Right atrium auricular region (tissue), 2 donors: ENCODE measurements around the gene PRMT1. TPM values are rescaled to one million over a fixed set of nuclear protein-coding genes. Genes with fewer than 3 reads are reported as not detected.

Experiments used
- DNase-seq: peaks from one replicate; pipeline ENCODE4 v3.0.0-alpha.2; 2019; ENCODE audit warnings: low spot score
- H3K27ac ChIP-seq, 2 donors: fragments of 200-600 bp; sonication (generic); 1 replicate in 1 of 2; 2 replicates in 1 of 2; pipeline ENCODE4 v1.5.1; 2016 to 2019
- H3K27me3 ChIP-seq, 2 donors: fragments of 200-600 bp; sonication (generic); one replicate each; pipeline versions ENCODE4 v1.5.1 to v1.6.0; 2017 to 2019
- H3K36me3 ChIP-seq: fragments of 200-600 bp; sonication (generic); one replicate; pipeline ENCODE4 v1.5.1; 2016
- H3K4me1 ChIP-seq, 2 donors: fragments of 200-600 bp; sonication (generic); one replicate each; pipeline versions ENCODE4 v1.5.1 to v1.6.0; 2017 to 2019
- H3K4me3 ChIP-seq, 2 donors: fragments of 200-600 bp; sonication (generic); 1 replicate in 1 of 2; 2 replicates in 1 of 2; pipeline ENCODE4 v1.5.1; 2017 to 2019; ENCODE audit warnings: mild to moderate bottlenecking in 1 of 2, moderate library complexity in 1 of 2
- H3K9me3 ChIP-seq, 2 donors: fragments of 200-600 bp; sonication (generic); one replicate each; pipeline ENCODE4 v1.5.1; 2019
- total RNA-seq, 2 donors: library from RNA; depleted of rRNA; stranded (reverse); fragments of >200 nt; gene quantifications; one replicate each; pipeline ENCODE4 v1.1.0, GENCODE V29; 2016
- TF ChIP-seq, protein P1 (sequence below), 2 donors: fragments of 200-600 bp; sonication (generic); IDR thresholded peaks; one replicate each; pipeline ENCODE4 v1.5.1; 2019; ENCODE audit warnings: antibody characterized with exemption in 2 of 2

PRMT1 gene
- total RNA-seq, 2 donors from 2014 or later: 187 to 192 TPM

DNA sequence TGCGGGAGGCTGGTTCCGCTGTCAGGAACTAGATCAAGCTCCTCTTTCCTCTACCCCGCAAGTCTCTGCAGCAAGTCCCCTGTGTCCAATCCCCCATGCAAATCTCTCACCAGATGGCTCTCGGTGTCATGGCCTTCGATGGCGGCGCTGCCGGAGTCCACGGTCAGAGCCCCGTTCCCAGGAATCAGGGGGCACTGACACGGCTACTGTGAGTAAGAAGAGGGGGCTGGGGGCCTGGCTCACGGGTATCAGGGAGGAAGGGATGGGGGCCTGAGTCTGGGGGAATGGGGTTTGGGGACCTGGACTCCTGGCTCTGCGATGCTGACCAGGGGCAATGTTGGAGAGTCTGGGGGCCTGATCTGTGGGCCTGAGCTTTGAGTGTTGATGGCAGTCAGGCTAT, 31.1 kb upstream of the PRMT1 start:
- H3K27ac ChIP-seq: no peak overlapping the region
- H3K4me1 ChIP-seq: peaks cover 0 to 38% of the 10 kb centered on the region in 2 donors
- H3K9me3 ChIP-seq: no peaks in the 10 kb centered on the region
- no peak for DNase-seq
- H3K27me3 ChIP-seq: no peaks in the 10 kb centered on the region
- H3K4me3 ChIP-seq: no peak overlapping the region
- H3K36me3 ChIP-seq: peaks cover 39% of the 10 kb centered on the region
- TF ChIP-seq, protein P1, sequence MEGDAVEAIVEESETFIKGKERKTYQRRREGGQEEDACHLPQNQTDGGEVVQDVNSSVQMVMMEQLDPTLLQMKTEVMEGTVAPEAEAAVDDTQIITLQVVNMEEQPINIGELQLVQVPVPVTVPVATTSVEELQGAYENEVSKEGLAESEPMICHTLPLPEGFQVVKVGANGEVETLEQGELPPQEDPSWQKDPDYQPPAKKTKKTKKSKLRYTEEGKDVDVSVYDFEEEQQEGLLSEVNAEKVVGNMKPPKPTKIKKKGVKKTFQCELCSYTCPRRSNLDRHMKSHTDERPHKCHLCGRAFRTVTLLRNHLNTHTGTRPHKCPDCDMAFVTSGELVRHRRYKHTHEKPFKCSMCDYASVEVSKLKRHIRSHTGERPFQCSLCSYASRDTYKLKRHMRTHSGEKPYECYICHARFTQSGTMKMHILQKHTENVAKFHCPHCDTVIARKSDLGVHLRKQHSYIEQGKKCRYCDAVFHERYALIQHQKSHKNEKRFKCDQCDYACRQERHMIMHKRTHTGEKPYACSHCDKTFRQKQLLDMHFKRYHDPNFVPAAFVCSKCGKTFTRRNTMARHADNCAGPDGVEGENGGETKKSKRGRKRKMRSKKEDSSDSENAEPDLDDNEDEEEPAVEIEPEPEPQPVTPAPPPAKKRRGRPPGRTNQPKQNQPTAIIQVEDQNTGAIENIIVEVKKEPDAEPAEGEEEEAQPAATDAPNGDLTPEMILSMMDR (IDR thresholded peaks at IDR 0.05): no peak

DNA sequence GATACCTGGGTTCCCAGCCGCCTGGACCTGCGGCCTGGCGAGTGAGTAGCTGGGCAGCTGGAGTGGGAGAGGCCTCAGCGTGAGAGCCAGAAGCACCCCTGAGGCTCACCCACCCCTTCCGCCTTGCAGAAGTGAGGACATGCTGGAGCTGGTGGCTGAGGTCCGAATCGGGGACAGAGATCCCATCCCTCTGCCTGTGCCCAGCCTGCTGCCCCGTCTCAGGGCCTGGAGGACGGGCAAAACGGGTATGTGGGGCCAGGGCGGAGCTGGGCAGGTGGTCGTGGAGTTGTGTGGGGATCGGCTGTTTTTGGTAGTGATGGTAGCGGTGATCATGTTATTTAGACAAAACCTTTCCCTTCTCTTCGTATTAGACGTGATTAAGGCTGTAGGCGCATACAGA, 30.5 kb upstream of the PRMT1 start:
- peaks cover 0 to 32% of the 10 kb centered on the region in 2 donors for H3K4me1 ChIP-seq
- no peak for DNase-seq
- no peaks in the 10 kb centered on the region for H3K27me3 ChIP-seq
- no peak overlapping the region for H3K4me3 ChIP-seq
- TF ChIP-seq, protein P1 (IDR thresholded peaks at IDR 0.05): no peak
- peaks cover 44% of the 10 kb centered on the region for H3K36me3 ChIP-seq
- no peaks in the 10 kb centered on the region for H3K9me3 ChIP-seq
- no peak overlapping the region for H3K27ac ChIP-seq

DNA sequence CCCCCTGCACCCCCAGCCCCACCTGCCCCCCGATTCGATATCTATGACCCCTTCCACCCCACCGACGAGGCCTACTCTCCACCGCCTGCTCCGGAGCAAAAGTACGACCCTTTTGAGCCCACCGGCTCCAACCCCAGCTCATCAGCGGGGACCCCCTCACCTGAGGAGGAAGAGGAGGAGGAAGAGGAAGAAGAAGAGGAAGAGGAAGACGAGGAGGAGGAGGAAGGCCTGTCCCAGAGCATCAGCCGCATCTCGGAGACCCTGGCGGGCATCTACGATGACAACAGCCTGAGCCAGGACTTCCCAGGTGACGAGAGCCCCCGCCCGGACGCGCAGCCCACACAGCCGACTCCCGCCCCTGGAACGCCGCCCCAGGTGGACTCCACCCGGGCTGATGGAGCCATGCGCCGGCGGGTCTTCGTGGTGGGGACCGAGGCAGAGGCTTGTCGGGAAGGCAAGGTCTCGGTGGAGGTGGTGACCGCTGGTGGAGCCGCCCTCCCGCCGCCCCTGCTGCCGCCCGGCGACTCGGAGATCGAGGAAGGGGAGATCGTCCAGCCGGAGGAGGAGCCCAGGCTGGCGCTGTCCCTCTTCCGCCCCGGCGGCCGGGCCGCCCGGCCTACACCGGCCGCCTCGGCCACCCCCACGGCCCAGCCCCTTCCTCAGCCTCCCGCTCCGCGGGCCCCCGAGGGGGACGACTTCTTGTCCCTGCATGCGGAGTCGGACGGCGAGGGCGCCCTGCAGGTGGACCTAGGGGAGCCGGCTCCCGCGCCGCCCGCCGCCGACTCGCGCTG, 25.8 kb upstream of the PRMT1 start:
- no peak overlapping the region for H3K4me3 ChIP-seq
- H3K27ac ChIP-seq: no peak overlapping the region
- no peaks in the 10 kb centered on the region for H3K4me1 ChIP-seq
- TF ChIP-seq, protein P1 (IDR thresholded peaks at IDR 0.05): no peak
- no peaks in the 10 kb centered on the region for H3K9me3 ChIP-seq
- no peaks in the 10 kb centered on the region for H3K27me3 ChIP-seq
- no peak for DNase-seq
- H3K36me3 ChIP-seq: peaks cover 82% of the 10 kb centered on the region

DNA sequence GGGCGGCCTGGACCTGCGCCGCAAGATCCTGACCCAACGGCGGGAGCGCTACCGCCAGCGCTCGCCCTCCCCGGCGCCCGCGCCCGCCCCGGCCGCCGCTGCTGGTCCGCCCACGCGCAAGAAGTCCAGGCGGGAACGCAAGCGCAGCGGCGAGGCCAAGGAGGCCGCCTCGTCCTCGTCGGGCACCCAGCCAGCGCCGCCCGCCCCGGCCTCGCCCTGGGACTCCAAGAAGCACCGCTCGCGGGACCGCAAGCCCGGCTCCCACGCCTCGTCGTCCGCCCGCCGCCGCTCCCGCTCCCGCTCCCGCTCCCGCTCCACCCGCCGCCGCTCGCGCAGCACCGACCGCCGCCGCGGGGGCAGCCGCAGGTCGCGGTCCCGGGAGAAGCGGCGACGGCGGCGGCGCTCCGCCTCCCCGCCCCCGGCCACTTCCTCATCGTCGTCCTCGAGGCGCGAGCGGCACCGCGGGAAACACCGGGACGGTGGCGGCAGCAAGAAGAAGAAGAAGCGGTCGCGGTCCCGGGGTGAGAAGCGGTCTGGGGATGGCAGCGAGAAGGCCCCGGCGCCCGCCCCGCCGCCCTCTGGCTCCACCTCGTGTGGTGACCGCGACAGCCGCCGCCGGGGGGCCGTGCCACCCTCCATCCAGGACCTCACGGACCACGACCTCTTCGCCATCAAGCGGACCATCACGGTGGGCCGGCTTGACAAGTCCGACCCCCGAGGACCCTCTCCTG, 25.1 kb upstream of the PRMT1 start:
- Histone ChIP-seq H3K4me3 (no peak overlapping the region), H3K27me3 (no peaks in the 10 kb centered on the region), H3K36me3 (peaks cover 82% of the 10 kb centered on the region), H3K27ac (no peak overlapping the region), H3K4me1 (no peaks in the 10 kb centered on the region), H3K9me3 (no peaks in the 10 kb centered on the region)
- no peak for DNase-seq
- TF ChIP-seq, protein P1 (IDR thresholded peaks at IDR 0.05): no peak

DNA sequence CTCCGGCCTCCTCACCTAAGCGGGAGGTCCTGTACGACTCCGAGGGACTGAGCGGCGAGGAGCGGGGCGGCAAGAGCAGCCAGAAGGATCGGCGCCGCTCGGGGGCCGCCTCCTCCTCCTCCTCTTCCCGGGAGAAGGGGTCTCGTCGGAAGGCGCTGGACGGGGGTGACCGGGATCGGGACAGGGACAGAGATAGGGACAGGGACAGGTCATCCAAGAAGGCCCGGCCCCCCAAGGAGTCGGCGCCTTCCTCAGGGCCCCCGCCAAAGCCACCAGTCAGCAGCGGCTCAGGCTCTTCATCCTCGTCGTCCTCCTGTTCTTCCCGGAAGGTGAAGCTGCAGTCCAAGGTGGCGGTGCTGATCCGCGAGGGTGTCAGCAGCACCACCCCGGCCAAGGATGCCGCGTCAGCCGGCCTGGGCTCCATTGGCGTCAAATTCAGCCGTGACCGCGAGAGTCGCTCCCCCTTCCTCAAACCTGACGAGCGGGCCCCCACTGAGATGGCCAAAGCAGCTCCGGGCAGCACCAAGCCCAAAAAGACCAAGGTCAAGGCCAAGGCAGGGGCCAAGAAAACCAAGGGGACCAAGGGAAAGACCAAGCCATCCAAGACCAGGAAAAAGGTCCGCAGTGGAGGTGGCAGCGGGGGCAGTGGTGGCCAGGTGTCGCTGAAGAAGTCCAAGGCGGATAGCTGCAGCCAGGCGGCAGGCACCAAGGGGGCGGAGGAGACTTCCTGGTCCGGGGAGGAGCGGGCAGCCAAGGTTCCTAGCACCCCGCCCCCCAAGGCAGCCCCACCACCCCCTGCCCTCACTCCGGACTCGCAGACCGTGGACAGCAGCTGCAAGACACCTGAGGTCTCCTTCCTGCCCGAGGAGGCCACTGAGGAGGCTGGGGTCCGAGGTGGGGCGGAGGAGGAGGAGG, 24.3 kb upstream of the PRMT1 start:
- H3K4me1 ChIP-seq: no peaks in the 10 kb centered on the region
- H3K27ac ChIP-seq: no peak overlapping the region
- peaks cover 82% of the 10 kb centered on the region for H3K36me3 ChIP-seq
- H3K27me3 ChIP-seq: no peaks in the 10 kb centered on the region
- no peak for DNase-seq
- H3K4me3 ChIP-seq: no peak overlapping the region
- no peaks in the 10 kb centered on the region for H3K9me3 ChIP-seq
- TF ChIP-seq, protein P1 (IDR thresholded peaks at IDR 0.05): no peak
